Measurements from ENCODE around the gene ANAPC16.
"Not testable (repeated sequence)": the region's sequence is repeated elsewhere in the genome, so short reads cannot be mapped to it uniquely, and the experiment has no call there.

Gene ANAPC16

GRCh38 chr10:72215611-72216549, at the start of gene ANAPC16, which contains the start of gene ASCC1:
ANAPC16 (plus strand) TSS chr10:72216012; CDS start chr10:72223915, 7,903 bp downstream.
ASCC1 (minus strand) TSS chr10:72216276; CDS start chr10:72213298, 2,978 bp downstream.
- DNase-seq, result peak; percentile 93

DNA sequence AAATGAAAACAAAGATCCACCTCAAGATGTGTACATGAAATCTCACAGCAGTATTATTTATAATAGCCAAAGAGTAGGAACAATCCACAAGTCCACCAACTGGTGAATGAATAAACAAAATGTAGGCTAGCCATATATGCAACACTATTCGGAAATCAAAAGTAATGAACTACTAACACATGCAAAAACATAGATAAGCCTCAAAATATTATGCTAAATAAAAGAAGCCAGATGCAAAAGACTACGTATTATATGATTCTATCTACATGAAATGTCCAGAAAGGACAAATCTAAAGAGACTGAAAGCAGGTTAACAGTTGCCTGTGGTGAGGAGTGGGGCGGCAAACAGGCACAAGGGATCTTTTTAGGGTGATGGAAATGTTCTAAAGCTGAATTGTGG, 48.7 kb upstream of the ANAPC16 start:
- DNase-seq, result no peak

- no peak for DNase-seq
Measured at GRCh38 chr10:72170263-72170662, 45.5 kb upstream of the ANAPC16 start.

DNA sequence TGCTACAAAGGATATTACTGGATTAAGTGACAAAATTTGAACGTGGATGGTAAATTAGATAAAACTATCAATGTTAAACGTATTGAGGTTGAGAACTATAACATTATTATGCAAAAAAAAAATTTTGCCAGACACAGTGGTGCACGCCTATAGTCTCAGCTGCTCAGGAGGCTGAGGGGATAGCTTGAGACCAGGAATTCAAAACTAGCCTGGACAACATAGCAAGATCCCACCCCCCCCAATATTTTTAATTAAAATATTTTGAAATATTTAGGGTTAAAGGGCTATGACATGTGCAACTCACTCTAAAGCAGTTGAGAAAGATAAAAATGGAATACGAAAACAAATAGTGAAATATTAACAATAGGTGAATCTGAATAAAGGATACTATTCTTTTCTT, 45.1 kb upstream of the ANAPC16 start:
- DNase-seq, result no peak

DNA sequence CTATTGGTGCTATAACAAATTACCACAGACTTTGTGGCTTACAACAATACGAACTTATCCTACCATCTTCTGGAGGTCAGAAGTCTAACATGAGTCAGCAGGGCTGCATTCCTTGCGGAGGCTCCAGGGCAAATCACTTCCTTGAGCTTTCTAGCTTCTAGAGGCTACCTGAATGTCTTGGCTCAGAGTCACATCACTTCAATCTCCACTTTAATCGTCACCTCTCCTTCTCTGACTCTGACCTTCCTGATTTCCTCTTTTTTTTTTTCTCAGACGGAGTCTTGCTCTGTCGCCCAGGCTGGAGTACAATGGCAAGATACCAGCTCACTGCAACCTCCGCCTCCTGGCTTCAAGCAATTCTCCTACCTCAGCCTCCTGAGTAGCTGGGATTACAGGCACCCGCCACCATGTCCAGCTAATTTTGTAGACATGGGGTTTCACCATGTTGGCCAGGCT, 44.6 kb upstream of the ANAPC16 start:
- DNase-seq, result peak; percentile 33

DNA sequence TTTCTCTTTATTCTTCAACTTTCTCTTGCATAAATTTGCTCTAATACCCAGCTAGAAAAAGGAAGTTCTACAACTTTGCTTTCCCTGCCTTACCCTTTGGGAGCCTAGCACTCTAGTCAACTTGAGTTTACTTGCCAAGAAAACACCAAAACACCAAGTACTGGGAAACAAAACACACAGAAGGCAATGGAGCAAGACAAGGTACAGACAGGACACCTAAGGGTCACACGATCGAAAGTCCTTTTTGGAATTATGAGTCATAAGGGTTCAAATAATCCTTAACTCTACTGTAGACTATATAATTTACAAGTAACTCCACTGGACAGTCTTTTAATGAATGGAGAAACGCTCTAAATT, 42.6 kb upstream of the ANAPC16 start:
- DNase-seq, result no peak

DNA sequence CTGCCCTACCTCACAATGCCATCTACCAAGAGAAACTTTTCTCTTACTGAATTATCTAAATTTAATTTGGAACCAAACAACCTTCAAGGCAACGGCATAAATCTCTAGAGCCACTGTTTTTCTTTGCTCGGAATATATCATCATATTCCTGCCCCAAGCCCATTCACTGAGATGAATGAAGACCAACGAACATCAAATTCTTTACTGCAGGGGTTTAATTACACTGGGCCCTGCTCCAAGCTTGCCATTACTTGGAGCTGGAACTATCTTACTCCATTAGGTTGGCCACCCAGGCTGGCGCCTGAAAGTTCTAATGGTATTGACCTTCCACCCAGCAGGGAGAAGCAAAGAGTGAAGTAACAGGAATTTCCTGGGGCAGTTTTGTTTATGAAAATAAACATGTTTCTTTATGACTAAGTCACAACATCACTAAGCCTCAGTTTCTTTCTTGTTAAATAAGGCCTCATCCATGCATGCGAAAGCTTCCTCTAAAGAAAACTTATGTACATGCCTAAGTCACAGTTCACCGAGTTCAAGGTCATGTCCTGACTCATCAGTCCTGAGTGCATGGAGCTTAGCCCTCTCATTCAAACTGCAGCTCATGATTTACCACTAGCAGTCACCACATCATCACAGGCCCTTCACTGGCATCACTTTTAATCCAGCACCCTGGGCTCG, 42.1 kb upstream of the ANAPC16 start:
- no peak for DNase-seq

DNA sequence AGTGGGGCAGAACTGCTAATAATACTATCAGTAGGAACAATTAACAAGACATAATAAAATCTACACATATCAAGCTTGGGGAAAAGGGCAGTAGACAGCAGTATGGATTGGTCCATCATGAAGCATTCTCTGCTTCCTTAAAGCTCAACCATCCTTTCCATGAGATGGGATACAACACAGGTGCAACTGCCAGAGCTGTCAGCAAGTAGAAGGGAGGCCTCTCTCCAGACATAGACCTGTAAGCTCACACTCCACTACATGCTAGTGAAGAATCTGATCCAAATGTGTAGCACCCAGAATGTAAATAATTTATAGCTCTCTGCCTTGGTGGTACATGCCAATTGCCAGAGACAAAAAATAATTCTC, 41.5 kb upstream of the ANAPC16 start:
- no peak for DNase-seq

DNA sequence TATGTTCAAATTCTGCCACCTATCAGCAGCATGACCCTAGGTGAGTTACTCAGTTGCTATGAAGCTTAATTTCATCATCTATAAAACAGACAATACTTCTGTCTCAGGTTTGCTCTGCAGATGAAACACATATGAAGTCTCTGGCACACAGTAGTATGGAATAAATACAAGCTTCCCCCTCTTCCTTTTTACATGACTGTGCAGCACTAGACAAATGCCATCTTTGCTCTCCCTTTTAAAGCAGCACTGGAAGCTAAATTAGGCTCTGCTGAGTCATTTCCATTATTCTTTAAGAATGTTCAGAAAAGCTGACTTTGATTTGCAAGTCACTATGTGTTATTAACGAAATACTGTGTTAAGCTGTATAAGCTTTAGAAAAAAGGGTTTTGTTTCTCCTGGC, 40.7 kb upstream of the ANAPC16 start:
- no peak for DNase-seq

DNA sequence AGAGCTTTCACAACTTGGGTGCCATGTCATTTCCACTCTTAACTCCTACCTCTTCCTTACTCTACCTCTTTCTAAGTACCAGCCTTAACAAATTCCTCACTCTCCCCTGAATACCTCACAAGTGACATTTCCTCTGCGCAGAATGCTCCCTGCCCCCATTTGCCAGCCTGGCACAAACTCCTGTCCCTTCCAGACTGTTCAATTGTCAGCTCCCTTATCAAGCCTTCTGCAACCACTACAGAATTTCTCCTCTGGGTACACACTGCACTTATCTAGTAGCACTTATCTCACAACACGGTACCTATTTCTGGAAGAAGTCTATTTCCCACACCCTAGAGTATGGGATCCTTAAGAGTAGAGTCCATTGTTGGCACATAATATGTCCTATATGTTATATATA, 39.1 kb upstream of the ANAPC16 start:
- DNase-seq, result peak; percentile 54

GRCh38 chr10:72177454-72177853, 38.4 kb upstream of the ANAPC16 start:
- no peak for DNase-seq

GRCh38 chr10:72184156-72184555, 31.7 kb upstream of the ANAPC16 start:
- DNase-seq, result no peak

DNA sequence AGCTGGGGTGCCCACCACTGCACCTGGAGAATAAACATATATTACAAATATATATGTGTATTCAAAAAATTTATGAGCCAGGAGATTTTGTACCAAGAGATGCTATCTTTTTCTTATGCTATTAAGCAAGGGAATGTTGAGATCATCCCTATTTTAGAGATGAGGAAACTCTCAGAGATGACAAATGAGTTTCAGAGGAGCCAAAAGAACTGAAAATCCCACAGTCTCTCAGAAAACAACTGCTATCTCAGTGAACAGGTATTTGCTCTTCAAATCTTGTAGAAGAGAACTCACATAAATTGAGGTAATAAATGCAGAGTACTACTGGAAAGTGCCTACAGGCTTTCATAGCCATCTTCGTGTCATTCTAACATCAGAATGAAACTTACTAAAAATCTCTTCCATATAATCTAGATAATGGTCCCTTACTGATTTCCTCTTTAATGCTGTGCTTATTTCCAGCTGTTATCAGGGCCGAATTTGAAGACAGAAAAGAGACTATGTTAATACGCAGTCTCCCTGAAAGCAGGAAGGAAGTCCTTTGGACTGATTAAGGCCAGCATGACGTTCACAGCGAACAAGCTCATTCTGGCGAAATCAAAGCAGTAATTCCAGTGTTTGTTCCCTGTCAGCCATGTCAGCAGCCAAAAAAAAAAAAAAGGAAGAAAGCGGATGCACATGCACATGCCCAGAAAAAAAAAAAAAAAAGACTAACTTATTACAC, 29.4 kb upstream of the ANAPC16 start:
- DNase-seq, result no peak

- DNase-seq, result no peak
Measured at GRCh38 chr10:72186982-72187330, 28.9 kb upstream of the ANAPC16 start.

DNA sequence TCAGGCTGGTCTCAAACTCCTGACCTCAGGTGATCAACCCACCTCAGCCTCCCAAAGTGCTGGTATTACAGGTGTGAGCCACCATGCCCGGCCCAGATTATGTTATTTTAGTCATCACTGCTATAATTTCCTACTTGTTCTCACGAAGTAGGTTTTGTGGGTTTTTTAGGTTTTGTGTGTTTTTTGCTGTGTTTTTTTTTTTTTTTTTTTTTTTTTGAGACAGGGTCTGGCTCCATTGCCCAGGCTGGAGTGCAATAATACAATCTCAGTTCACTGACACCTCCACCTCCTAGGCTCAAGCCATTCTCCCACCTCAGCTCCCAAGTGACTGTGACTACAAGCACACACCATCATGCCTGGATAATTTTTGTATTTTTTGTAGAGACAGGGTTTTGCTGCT, 20.9 kb upstream of the ANAPC16 start:
- no peak for DNase-seq

- no peak for DNase-seq
Measured at GRCh38 chr10:72200883-72201282, 14.9 kb upstream of the ANAPC16 start.

GRCh38 chr10:72201293-72201692, 14.5 kb upstream of the ANAPC16 start:
- no peak for DNase-seq

DNA sequence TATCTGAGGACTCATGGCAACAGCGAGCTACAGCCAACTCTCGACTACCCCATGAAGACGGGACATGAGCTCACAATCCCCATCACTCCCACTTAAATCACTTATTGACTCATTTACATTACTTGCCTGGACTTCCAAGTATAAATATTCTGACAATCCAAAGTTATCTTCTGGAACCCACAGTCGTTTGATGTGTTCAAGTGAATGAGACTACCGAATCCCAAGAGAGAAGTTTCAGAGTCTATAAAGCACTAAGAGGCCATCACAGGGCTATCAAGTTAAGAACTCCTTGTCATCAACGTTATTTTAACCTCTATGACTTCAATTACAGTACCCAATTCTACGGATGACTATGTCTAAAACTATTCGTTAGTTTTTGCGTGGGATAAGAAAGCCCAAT, 11.5 kb upstream of the ANAPC16 start:
- DNase-seq, result no peak

GRCh38 chr10:72204724-72205123, 11.1 kb upstream of the ANAPC16 start:
- DNase-seq, result no peak

DNA sequence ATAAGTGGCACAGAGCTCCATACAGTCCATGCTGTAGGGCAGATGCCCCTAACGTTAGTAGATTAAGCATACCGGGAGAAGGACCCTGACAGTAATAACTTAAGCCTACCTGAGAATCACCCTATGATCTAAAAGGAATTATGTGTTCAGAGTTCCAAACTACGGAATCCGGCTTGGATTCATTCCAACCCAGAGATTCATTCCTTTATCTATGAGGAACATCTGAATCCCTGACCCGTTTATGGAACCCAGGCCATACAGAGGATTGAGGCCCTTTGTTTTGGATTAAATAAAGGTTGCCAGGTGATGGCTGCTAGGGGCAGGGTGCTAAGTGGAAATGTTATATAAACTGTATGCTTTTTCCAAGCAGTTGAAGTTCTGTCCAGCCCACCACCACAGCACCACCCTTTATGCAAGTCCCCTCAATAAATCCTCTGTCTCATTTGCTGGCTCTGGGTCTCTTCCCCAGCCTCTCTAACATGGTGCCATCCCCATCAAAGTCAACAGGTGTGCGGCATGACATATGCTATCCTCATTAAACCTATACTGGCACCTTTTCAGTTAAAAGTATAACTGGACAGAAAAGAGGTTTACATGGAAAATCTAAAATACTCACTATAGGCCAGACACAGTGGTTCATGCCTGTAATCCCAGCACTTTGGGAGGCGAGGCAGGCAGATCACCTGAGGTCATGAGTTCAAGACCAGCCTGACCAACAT, 9.1 kb upstream of the ANAPC16 start:
- no peak for DNase-seq

DNA sequence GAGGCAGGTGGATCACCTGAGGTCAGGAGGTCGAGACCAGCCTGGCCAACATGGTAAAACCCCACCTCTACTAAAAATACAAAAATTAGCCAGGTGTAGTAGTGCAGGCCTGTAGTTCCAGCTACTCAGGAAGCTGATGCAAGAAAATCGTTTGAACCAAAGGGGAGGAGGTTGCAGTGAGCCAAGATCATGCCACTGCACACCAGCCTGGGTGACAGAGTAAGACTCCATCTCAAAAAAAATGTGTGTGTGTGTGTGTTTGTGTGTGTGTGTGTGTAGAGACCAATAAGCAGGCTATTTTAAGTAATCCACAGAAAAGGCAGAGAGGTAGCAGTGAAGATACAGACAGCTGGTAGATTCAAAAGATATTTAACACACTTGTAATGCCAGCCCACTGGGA, 7.3 kb upstream of the ANAPC16 start:
- not testable (repeated sequence) for DNase-seq

DNA sequence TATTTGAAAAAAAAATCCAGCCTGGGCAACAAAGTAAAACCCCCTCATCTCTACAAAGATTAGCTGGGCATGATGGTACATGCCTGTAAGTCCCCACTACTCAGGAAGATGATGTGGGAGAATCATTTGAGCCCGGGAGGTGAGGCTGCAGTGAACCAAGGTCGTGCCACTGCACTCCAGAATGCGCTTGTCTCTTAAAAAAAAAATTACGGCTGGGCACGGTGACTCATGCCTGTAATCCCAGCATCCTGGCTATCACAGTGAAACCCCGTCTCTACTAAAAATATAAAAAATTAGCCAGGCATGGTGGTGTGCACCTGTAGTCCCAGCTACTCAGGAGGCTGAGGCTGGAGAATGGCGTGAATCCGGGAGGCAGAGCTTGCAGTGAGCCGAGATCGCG, 4.4 kb upstream of the ANAPC16 start:
- DNase-seq, result not testable (repeated sequence)

GRCh38 chr10:72211832-72212231, 4.0 kb upstream of the ANAPC16 start:
- DNase-seq, result not testable (repeated sequence)

Data from hematopoietic multipotent progenitor cell treated with erythropoietin and hydrocortisone succinate and interleukin-3 and kit ligand, for 8 days (in vitro differentiated cells).